ENCODE measurements around the gene KHDRBS2.

GRCh38 chr6:62286470-62286843, 432 bp upstream of the KHDRBS2 start:
- TF ChIP-seq CTCF (conservative IDR thresholded peaks at IDR 0.05; ENCODE audit: low read length) (no peak), EZH2phosphoT487 (IDR thresholded peaks at IDR 0.05; ENCODE audit: borderline replicate concordance) (no peak)
